Testis (tissue), 3 donors: ENCODE results near the gene TADA2A. TPM values are rescaled to one million over a fixed set of nuclear protein-coding genes. Genes with fewer than 3 reads are reported as not detected.

Source experiments
- DNase-seq: peaks from one replicate; pipeline ENCODE4 v3.0.0-alpha.2; 2019
- H3K27ac ChIP-seq, 2 donors: fragments of 200-600 bp; sonication (generic); one replicate each; pipeline ENCODE4 v1.5.1; 2019
- H3K27me3 ChIP-seq: fragments of 200-600 bp; sonication (generic); one replicate; pipeline ENCODE4 v1.5.1; 2019
- H3K36me3 ChIP-seq: fragments of 200-600 bp; sonication (generic); one replicate; pipeline ENCODE4 v1.5.1; 2017; ENCODE audit warnings: low read depth; ENCODE audit errors: missing control alignments
- H3K4me1 ChIP-seq: fragments of 200-600 bp; sonication (generic); one replicate; pipeline ENCODE4 v1.5.1; 2019
- H3K4me3 ChIP-seq, 2 donors: fragments of 200-600 bp; sonication (generic); one replicate each; pipeline ENCODE4 v1.5.1; 2017 to 2019
- H3K9me3 ChIP-seq: fragments of 200-600 bp; sonication (generic); one replicate; pipeline ENCODE4 v1.5.1; 2017
- POLR2A ChIP-seq: fragments of 450-650 bp; IDR thresholded peaks from one replicate; pipeline ENCODE4 v1.6.1; 2017; ENCODE audit warnings: antibody characterized with exemption, mild to moderate bottlenecking, moderate library complexity
- WGBS, 2 donors: methylation state at CpG; one replicate each; pipeline ENCODE4 v1.1.5; 2018; 5-methylcytosine and 5-hydroxymethylcytosine counted together
- intact Hi-C: fragments of 100-400 bp; cut with DNase I; formaldehyde crosslinking; loops from one replicate; pipeline ENCODE4 v1.15.1; 2023; ENCODE audit warnings: low total_unique reads
- polyA plus RNA-seq: library from polyadenylated mRNA; stranded (reverse); fragments of 350-450 nt; fragmentation: Illumina TruSeq; extraction: RNeasy Lipid Tissue Mini Kit (QIAGEN cat#74804); gene quantifications from one replicate; pipeline ENCODE4 v1.2.3, GENCODE V29; 2014; ENCODE audit warnings: low read depth, low replicate concordance; ENCODE audit not compliant: insufficient read depth
- total RNA-seq, 2 donors: library from RNA; depleted of rRNA; stranded (reverse); fragments of >200 nt; gene quantifications; one replicate each; pipeline ENCODE4 v1.2.3, GENCODE V29; 2016
- TF ChIP-seq, protein P1 (sequence below), 3 experiments: fragments of 450-650 bp in 2 of 3; fragments of 200-600 bp in 1 of 3; sonication (generic) in 1 of 3; IDR thresholded peaks; one replicate each; pipeline ENCODE4 v1.5.1; 2016 to 2019; ENCODE audit warnings: antibody characterized with exemption in 3 of 3, mild to moderate bottlenecking in 2 of 3, moderate library complexity in 1 of 3

Gene TADA2A
- total and polyA plus RNA-seq, 3 donors from 2014 or later: 33.5 to 62.8 (median 44.0) TPM

- Histone ChIP-seq H3K4me3 (no peak overlapping the region), H3K4me1 (no peaks in the 10 kb centered on the region), H3K27me3 (no peaks in the 10 kb centered on the region), H3K36me3 (no peaks in the 10 kb centered on the region), H3K27ac (no peak overlapping the region), H3K9me3 (no peaks in the 10 kb centered on the region)
- no peak for DNase-seq
- 54 to 67% methylated on average over 6 of the region's 6 CpGs for WGBS, 2 donors
- no peak for TF ChIP-seq POLR2A
- TF ChIP-seq, protein P1, sequence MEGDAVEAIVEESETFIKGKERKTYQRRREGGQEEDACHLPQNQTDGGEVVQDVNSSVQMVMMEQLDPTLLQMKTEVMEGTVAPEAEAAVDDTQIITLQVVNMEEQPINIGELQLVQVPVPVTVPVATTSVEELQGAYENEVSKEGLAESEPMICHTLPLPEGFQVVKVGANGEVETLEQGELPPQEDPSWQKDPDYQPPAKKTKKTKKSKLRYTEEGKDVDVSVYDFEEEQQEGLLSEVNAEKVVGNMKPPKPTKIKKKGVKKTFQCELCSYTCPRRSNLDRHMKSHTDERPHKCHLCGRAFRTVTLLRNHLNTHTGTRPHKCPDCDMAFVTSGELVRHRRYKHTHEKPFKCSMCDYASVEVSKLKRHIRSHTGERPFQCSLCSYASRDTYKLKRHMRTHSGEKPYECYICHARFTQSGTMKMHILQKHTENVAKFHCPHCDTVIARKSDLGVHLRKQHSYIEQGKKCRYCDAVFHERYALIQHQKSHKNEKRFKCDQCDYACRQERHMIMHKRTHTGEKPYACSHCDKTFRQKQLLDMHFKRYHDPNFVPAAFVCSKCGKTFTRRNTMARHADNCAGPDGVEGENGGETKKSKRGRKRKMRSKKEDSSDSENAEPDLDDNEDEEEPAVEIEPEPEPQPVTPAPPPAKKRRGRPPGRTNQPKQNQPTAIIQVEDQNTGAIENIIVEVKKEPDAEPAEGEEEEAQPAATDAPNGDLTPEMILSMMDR (IDR thresholded peaks at IDR 0.05): no peak
- intact Hi-C loops: no loop called here
Observed at GRCh38 chr17:37516127-37516571, 109.5 kb downstream of the TADA2A start.

GRCh38 chr17:37517881-37518280 is 111.2 kb downstream of the TADA2A start:
- TF ChIP-seq, protein P1 (IDR thresholded peaks at IDR 0.05): no peak
- no peak for TF ChIP-seq POLR2A
- WGBS, 2 donors: 84 to 87% methylated on average over 4 of the region's 4 CpGs
- no peaks in the 10 kb centered on the region for H3K36me3 ChIP-seq
- no peak overlapping the region for H3K4me3 ChIP-seq
- H3K4me1 ChIP-seq: no peaks in the 10 kb centered on the region
- no peak overlapping the region for H3K27ac ChIP-seq
- H3K9me3 ChIP-seq: no peaks in the 10 kb centered on the region
- intact Hi-C loops: no loop called here
- DNase-seq: no peak
- no peaks in the 10 kb centered on the region for H3K27me3 ChIP-seq

GRCh38 chr17:37518826-37519225 is 112.1 kb downstream of the TADA2A start:
- Histone ChIP-seq H3K9me3 (no peaks in the 10 kb centered on the region), H3K27ac (no peak overlapping the region), H3K4me1 (no peaks in the 10 kb centered on the region), H3K36me3 (no peaks in the 10 kb centered on the region), H3K4me3 (no peak overlapping the region), H3K27me3 (no peaks in the 10 kb centered on the region)
- 84 to 86% methylated on average over 8 of the region's 8 CpGs for WGBS, 2 donors
- DNase-seq: no peak
- intact Hi-C loops: no loop called here
- TF ChIP-seq, protein P1 (IDR thresholded peaks at IDR 0.05): no peak
- no peak for TF ChIP-seq POLR2A

GRCh38 chr17:37519251-37519985 is 112.7 kb downstream of the TADA2A start:
- Histone ChIP-seq H3K27me3 (no peaks in the 10 kb centered on the region), H3K4me1 (no peaks in the 10 kb centered on the region), H3K36me3 (no peaks in the 10 kb centered on the region), H3K27ac (no peak overlapping the region), H3K4me3 (no peak overlapping the region), H3K9me3 (no peaks in the 10 kb centered on the region)
- no peak for DNase-seq
- 84 to 86% methylated on average over 5 of the region's 5 CpGs for WGBS, 2 donors
- intact Hi-C loops: no loop called here
- no peak for TF ChIP-seq POLR2A
- TF ChIP-seq, protein P1 (IDR thresholded peaks at IDR 0.05): no peak

DNA sequence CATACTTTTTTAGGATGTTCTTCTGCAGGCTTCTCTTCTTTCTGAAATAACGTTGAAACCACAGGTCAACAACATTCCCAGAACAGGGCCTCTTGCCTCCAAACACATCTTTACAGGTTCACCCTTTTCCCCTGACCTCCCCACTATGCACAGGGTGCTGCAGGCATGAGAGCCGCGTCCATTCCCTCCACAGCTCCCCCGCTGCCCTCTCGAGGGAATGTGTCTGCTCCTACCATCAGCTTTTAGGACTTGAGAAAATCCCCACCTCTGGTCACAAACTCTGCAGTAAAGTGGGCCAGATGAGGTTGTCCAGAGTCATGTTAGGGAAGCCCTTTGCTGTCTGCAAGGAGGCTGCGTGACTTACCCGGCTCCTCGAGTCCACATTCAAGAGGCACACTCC is 113.5 kb downstream of the TADA2A start:
- DNase-seq: no peak
- no peak for TF ChIP-seq POLR2A
- H3K27me3 ChIP-seq: no peaks in the 10 kb centered on the region
- intact Hi-C loops: no loop called here
- WGBS, 2 donors: 80 to 88% methylated on average over 8 of the region's 8 CpGs
- H3K36me3 ChIP-seq: no peaks in the 10 kb centered on the region
- no peaks in the 10 kb centered on the region for H3K4me1 ChIP-seq
- H3K9me3 ChIP-seq: no peaks in the 10 kb centered on the region
- no peak overlapping the region for H3K27ac ChIP-seq
- no peak overlapping the region for H3K4me3 ChIP-seq
